ENCODE measurements around the gene GNA12.
"Not testable (repeated sequence)": the region's sequence is repeated elsewhere in the genome, so short reads cannot be mapped to it uniquely, and the experiment has no call there.

GNA12 gene

GRCh38 chr7:2698581-2699288 is 145.4 kb downstream of the GNA12 start:
- no peak overlapping the region for H3K4me3 ChIP-seq (ENCODE audit: control insufficient read depth, low read depth, low read length)
- TF ChIP-seq CTCF (conservative IDR thresholded peaks at IDR 0.05; ENCODE audit: control insufficient read depth, insufficient read depth, low read depth, low read length) = no peak
- no peak for DNase-seq (ENCODE audit: low read depth)

- not testable (repeated sequence) for H3K4me3 ChIP-seq (ENCODE audit: control insufficient read depth, low read depth, low read length); DNase-seq (ENCODE audit: low read depth)
These were observed 150.0 kb downstream of the GNA12 start for GRCh38 chr7:2694122-2694436.

GRCh38 chr7:2693420-2694121 is 150.5 kb downstream of the GNA12 start:
- not testable (repeated sequence) for H3K4me3 ChIP-seq (ENCODE audit: control insufficient read depth, low read depth, low read length); DNase-seq (ENCODE audit: low read depth)

- H3K4me3 ChIP-seq (ENCODE audit: control insufficient read depth, low read depth, low read length) = no peak overlapping the region
- DNase-seq (ENCODE audit: low read depth) = no peak
- no peak for TF ChIP-seq CTCF (conservative IDR thresholded peaks at IDR 0.05; ENCODE audit: control insufficient read depth, insufficient read depth, low read depth, low read length)
These were observed 151.6 kb downstream of the GNA12 start for GRCh38 chr7:2692543-2692942.

- not testable (repeated sequence) for DNase-seq (ENCODE audit: low read depth); H3K4me3 ChIP-seq (ENCODE audit: control insufficient read depth, low read depth, low read length)
These were observed 152.1 kb downstream of the GNA12 start for GRCh38 chr7:2691932-2692439.

- TF ChIP-seq CTCF (conservative IDR thresholded peaks at IDR 0.05; ENCODE audit: control insufficient read depth, insufficient read depth, low read depth, low read length) = no peak
- no peak for DNase-seq (ENCODE audit: low read depth)
These were observed 152.9 kb downstream of the GNA12 start for GRCh38 chr7:2691011-2691707.

GRCh38 chr7:2689951-2690705 is 154.0 kb downstream of the GNA12 start:
- peak; percentile 15 for DNase-seq (ENCODE audit: low read depth)
- no peak for TF ChIP-seq CTCF (conservative IDR thresholded peaks at IDR 0.05; ENCODE audit: control insufficient read depth, insufficient read depth, low read depth, low read length)
- H3K4me3 ChIP-seq (ENCODE audit: control insufficient read depth, low read depth, low read length) = no peak overlapping the region

More at GRCh38 chr7:2691011-2691707, 152.9 kb downstream of the GNA12 start:
- no peak overlapping the region for H3K4me3 ChIP-seq (ENCODE audit: control insufficient read depth, low read depth, low read length)

Measured in fibroblast of mammary gland (primary cell).